Measurements from ENCODE around the gene ABCA6.

GRCh38 chr17:69030169-69030568, 111.5 kb downstream of the ABCA6 start:
- TF ChIP-seq CTCF (conservative IDR thresholded peaks at IDR 0.05; ENCODE audit: low read depth, low read length) (no peak), EZH2 (IDR thresholded peaks at IDR 0.05; ENCODE audit: borderline replicate concordance, low read depth, low read length, poor library complexity, severe bottlenecking) (no peak)
